SK-N-MC (cell line): Measurements from ENCODE around the gene SUN1.
"Not testable (repeated sequence)": the region's sequence is repeated elsewhere in the genome, so short reads cannot be mapped to it uniquely, and the experiment has no call there.

Source experiments
- DNase-seq: peaks from one replicate; pipeline ENCODE4 v3.0.0-alpha.2; 2011; ENCODE audit warnings: low read depth, low spot score
- H3K27ac ChIP-seq: fragments of 200-600 bp; sonication (generic); 2 replicates; pipeline ENCODE4 v1.5.1; 2016; ENCODE audit warnings: mixed run types
- H3K36me3 ChIP-seq: fragments of 200-600 bp; sonication (generic); 2 replicates; pipeline ENCODE4 v1.6.1; 2017; ENCODE audit warnings: antibody characterized with exemption, low read length, mixed read lengths; ENCODE audit not compliant: insufficient read depth
- H3K4me3 ChIP-seq: fragments of 200-600 bp; sonication (generic); 2 replicates; pipeline ENCODE4 v1.5.1; 2016
- H3K9ac ChIP-seq: fragments of 200-600 bp; sonication (generic); 2 replicates; pipeline ENCODE4 v1.8.0; 2017; ENCODE audit warnings: mixed run types, mixed read lengths; ENCODE audit not compliant: insufficient read length
- H3K9me3 ChIP-seq: fragments of 200-600 bp; sonication (generic); 2 replicates; pipeline ENCODE4 v1.6.1; 2017; ENCODE audit warnings: low read depth, mild to moderate bottlenecking, antibody characterized with exemption, low read length, moderate library complexity, mixed read lengths
- EZH2 ChIP-seq: fragments of 200-600 bp; sonication (generic); IDR thresholded peaks from one replicate; pipeline ENCODE4 v1.6.1; 2017; ENCODE audit warnings: antibody characterized with exemption
- FOXP2 ChIP-seq: optimal IDR thresholded peaks from 2 replicates; pipeline ENCODE3; 2011; ENCODE audit warnings: mild to moderate bottlenecking, moderate library complexity; ENCODE audit not compliant: insufficient read depth; ENCODE audit errors: extremely low read length, control extremely low read depth
- POLR2AphosphoS5 ChIP-seq: IDR thresholded peaks from 2 replicates; pipeline ENCODE4 v1.6.1; 2012; ENCODE audit warnings: mild to moderate bottlenecking, low read depth, low read length, borderline replicate concordance

SUN1 gene

GRCh38 chr7:802500-803242 is 29.6 kb upstream of the SUN1 start:
- peak overlapping the region; percentile 47 for H3K9ac ChIP-seq
- peak overlapping the region; percentile 42; the same call in 1 of the 2 replicates for H3K4me3 ChIP-seq

GRCh38 chr7:803243-803635 is 29.0 kb upstream of the SUN1 start:
- no peak overlapping the region for H3K9ac ChIP-seq
- no peak for DNase-seq
- no peak overlapping the region for H3K4me3 ChIP-seq
- H3K36me3 ChIP-seq, result no peaks in the 10 kb centered on the region
- no peaks in the 10 kb centered on the region for H3K9me3 ChIP-seq
- no peak for TF ChIP-seq POLR2AphosphoS5
- no peak for TF ChIP-seq EZH2
- no peak for TF ChIP-seq FOXP2
- peak overlapping the region; percentile 72; the same call in 1 of the 2 replicates for H3K27ac ChIP-seq

More at GRCh38 chr7:802500-803242, 29.6 kb upstream of the SUN1 start:
- H3K9me3 ChIP-seq, result no peaks in the 10 kb centered on the region
- no peaks in the 10 kb centered on the region for H3K36me3 ChIP-seq
- TF ChIP-seq POLR2AphosphoS5, result no peak
- TF ChIP-seq FOXP2, result no peak
- no peak for TF ChIP-seq EZH2
- no peak for DNase-seq
- peak overlapping the region; percentile 72 for H3K27ac ChIP-seq

GRCh38 chr7:803796-804195 is 28.5 kb upstream of the SUN1 start:
- not testable (repeated sequence) for H3K4me3 ChIP-seq, H3K9me3 ChIP-seq, DNase-seq, H3K36me3 ChIP-seq, H3K9ac ChIP-seq, H3K27ac ChIP-seq

GRCh38 chr7:805261-805660 is 27.0 kb upstream of the SUN1 start:
- no peak for TF ChIP-seq POLR2AphosphoS5
- no peak for TF ChIP-seq EZH2
- no peak for TF ChIP-seq FOXP2
- Histone ChIP-seq H3K27ac (no peak overlapping the region), H3K9ac (no peak overlapping the region), H3K9me3 (no peaks in the 10 kb centered on the region), H3K4me3 (no peak overlapping the region), H3K36me3 (no peaks in the 10 kb centered on the region)
- DNase-seq, result no peak

- H3K9ac ChIP-seq, result no peak overlapping the region
- H3K4me3 ChIP-seq, result peak overlapping the region; percentile 89
- H3K27ac ChIP-seq, result no peak overlapping the region
- peak; percentile 43; the same call in 1 of the 2 replicates for TF ChIP-seq POLR2AphosphoS5
- no peak for TF ChIP-seq EZH2
- no peak for DNase-seq
- H3K36me3 ChIP-seq, result no peaks in the 10 kb centered on the region; the same call in 1 of the 2 replicates
- no peaks in the 10 kb centered on the region for H3K9me3 ChIP-seq
Measured at GRCh38 chr7:815284-816216, 16.7 kb upstream of the SUN1 start.

GRCh38 chr7:816300-816750 is 16.0 kb upstream of the SUN1 start:
- peak; percentile 66 for DNase-seq
- Histone ChIP-seq H3K9me3 (no peaks in the 10 kb centered on the region), H3K9ac (no peak overlapping the region), H3K4me3 (peak overlapping the region; percentile 89), H3K27ac (no peak overlapping the region), H3K36me3 (no peaks in the 10 kb centered on the region; the same call in 1 of the 2 replicates)
- TF ChIP-seq FOXP2 (no peak), POLR2AphosphoS5 (peak; percentile 32; the same call in 1 of the 2 replicates), EZH2 (no peak)

- TF ChIP-seq EZH2 (no peak), POLR2AphosphoS5 (no peak), FOXP2 (no peak)
- peak overlapping the region; percentile 84 for H3K4me3 ChIP-seq
- no peak overlapping the region for H3K27ac ChIP-seq
- DNase-seq, result no peak
- no peaks in the 10 kb centered on the region; the same call in 1 of the 2 replicates for H3K36me3 ChIP-seq
- no peaks in the 10 kb centered on the region for H3K9me3 ChIP-seq
- H3K9ac ChIP-seq, result peak overlapping the region; percentile 72
Measured at GRCh38 chr7:816751-817671, 15.3 kb upstream of the SUN1 start.

GRCh38 chr7:818031-818699 is 14.1 kb upstream of the SUN1 start:
- H3K36me3 ChIP-seq, result no peaks in the 10 kb centered on the region; the same call in 1 of the 2 replicates
- H3K9me3 ChIP-seq, result no peaks in the 10 kb centered on the region
- no peak for DNase-seq
- TF ChIP-seq FOXP2 (no peak), EZH2 (no peak), POLR2AphosphoS5 (no peak)
- H3K4me3 ChIP-seq, result peak overlapping the region; percentile 84
- H3K27ac ChIP-seq, result no peak overlapping the region
- H3K9ac ChIP-seq, result no peak overlapping the region
